ENCODE measurements around the gene SCO1.
A peak's percentile ranks its signal among the peaks of the same experiment; 100 is the strongest.

The SCO1 gene

GRCh38 chr17:10663231-10663630, 34.1 kb downstream of the SCO1 start:
- H3K4me3 ChIP-seq (ENCODE audit: low read depth, low read length), result no peak overlapping the region
- no peak for TF ChIP-seq CTCF (IDR thresholded peaks at IDR 0.05; ENCODE audit: low read depth, low read length)
- in situ Hi-C loops (cut with HindIII; ENCODE audit: low sequenced_read_pairs), result no loop called here
- no peak for DNase-seq (ENCODE audit: low read depth, low spot score)

GRCh38 chr17:10661437-10661836, 35.9 kb downstream of the SCO1 start:
- peak; percentile 7 for DNase-seq (ENCODE audit: low read depth, low spot score)
- in situ Hi-C loops (cut with HindIII; ENCODE audit: low sequenced_read_pairs), result no loop called here
- H3K4me3 ChIP-seq (ENCODE audit: low read depth, low read length), result no peak overlapping the region
- no peak for TF ChIP-seq CTCF (IDR thresholded peaks at IDR 0.05; ENCODE audit: low read depth, low read length)

DNA sequence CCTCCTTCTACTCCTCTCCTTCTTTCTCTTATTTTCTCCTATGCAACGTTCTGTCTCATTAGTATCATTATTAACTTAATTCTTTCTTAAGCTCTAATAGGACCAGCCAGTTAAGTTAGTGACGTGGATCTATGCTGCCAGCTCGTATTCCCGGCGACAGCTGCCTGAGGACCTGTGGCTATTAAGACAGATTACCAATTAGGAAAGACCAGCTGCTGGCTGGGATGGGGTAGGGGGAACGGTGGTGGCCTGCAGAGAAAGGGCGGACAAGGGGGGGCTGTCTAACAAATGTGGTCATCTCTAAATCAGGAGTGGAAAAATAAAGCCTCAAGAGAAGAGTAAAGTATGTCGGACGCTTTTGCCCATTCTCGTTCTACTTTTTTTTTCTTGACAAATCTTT, 39.5 kb downstream of the SCO1 start:
- TF ChIP-seq CTCF (IDR thresholded peaks at IDR 0.05; ENCODE audit: low read depth, low read length), result no peak
- DNase-seq (ENCODE audit: low read depth, low spot score), result no peak
- in situ Hi-C loops (cut with HindIII; ENCODE audit: low sequenced_read_pairs), result no loop called here
- H3K4me3 ChIP-seq (ENCODE audit: low read depth, low read length), result no peak overlapping the region

DNA sequence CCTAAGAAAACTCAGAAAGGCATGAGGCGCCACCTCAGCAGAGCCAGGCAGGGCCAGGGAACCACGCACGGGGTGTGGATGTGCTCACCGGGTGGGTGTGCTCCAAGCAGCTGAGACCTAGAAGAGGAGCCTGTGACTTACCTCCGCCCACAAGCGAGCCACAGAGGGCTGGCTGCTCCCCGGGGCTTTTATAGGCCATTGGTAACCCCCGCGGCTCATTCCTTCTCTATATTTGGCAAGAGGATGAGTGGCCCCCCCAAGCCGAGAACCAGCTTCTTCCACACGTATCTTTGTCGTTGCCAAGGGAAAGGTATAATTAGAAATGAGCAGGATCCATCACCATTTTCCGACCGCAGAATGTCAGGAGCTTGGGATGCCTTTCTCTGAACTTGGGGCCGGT, 40.2 kb downstream of the SCO1 start, which contains the start of gene MYH3:
Gene MYH3, minus strand, starts transcription at position 162 of the 400 bp plus-strand sequence. CDS start 2,245 bp downstream, outside the sequence.
- no peak for TF ChIP-seq CTCF (IDR thresholded peaks at IDR 0.05; ENCODE audit: low read depth, low read length)
- H3K4me3 ChIP-seq (ENCODE audit: low read depth, low read length), result no peak within 1 kb of the TSS
- in situ Hi-C loops (cut with HindIII; ENCODE audit: low sequenced_read_pairs), result no loop called here
- DNase-seq (ENCODE audit: low read depth, low spot score), result no peak

DNA sequence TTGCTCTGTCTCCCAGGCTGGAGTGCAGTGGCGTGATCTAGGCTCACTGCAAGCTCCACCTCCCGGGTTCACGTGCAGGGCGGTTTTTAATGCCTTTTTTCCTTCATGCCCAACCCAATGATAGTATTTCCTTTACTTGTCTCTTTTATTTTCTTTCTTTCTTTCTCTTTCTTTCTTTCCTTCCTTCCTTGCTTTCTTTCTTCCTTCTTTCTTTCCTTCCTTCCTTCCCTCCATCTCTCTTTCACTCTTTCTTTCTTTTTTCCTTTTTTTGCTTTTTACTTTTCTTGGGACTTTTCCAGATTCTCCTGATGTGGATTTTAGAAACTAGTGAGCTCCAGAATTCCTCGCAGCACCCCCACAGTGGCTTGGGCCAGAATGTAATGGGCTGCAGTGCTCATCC, 43.3 kb downstream of the SCO1 start:
- no peak overlapping the region for H3K4me3 ChIP-seq (ENCODE audit: low read depth, low read length)
- in situ Hi-C loops (cut with HindIII; ENCODE audit: low sequenced_read_pairs), result no loop called here
- DNase-seq (ENCODE audit: low read depth, low spot score), result no peak

DNA sequence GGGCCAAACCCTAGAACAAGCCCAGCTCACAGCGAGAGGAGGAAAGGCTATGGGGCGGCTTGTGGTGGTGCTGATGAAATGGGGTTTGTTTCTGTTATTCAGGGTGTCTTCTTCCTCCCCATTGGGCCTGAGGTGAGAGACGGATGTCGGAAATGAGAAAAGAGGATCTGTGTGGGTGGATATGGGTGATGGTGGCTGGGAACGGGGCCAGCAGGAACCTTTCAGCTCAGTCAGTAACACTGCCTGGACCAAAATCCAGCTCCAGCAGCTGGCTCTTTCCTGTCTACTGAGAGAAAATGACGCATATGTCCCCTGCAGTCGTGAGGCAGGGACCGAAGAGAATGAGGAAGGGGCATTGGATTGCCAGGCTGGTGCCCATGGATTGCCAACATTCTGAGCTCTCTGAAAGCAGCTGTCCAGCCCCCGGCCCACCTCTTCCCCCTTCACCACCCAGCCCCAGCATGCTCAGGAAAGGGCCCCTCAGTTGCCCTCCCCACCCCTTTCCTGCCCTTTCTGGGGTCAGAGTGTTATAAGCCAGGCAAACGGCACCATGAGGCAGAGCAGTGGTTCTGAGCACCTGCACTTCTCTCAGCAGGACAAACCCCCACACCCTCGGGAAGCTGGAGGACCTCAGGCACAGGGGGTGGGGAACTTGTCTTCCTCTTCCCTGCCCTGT, 44.2 kb downstream of the SCO1 start:
- no peak for DNase-seq (ENCODE audit: low read depth, low spot score)
- H3K4me3 ChIP-seq (ENCODE audit: low read depth, low read length), result no peak overlapping the region
- TF ChIP-seq CTCF (IDR thresholded peaks at IDR 0.05; ENCODE audit: low read depth, low read length), result no peak
- in situ Hi-C loops (cut with HindIII; ENCODE audit: low sequenced_read_pairs), result no loop called here

More for the DNA sequence above, 43.3 kb downstream of the SCO1 start:
- TF ChIP-seq CTCF (IDR thresholded peaks at IDR 0.05; ENCODE audit: low read depth, low read length), result no peak
